ENCODE data around the gene LMAN1L.

- TF ChIP-seq, protein P1, sequence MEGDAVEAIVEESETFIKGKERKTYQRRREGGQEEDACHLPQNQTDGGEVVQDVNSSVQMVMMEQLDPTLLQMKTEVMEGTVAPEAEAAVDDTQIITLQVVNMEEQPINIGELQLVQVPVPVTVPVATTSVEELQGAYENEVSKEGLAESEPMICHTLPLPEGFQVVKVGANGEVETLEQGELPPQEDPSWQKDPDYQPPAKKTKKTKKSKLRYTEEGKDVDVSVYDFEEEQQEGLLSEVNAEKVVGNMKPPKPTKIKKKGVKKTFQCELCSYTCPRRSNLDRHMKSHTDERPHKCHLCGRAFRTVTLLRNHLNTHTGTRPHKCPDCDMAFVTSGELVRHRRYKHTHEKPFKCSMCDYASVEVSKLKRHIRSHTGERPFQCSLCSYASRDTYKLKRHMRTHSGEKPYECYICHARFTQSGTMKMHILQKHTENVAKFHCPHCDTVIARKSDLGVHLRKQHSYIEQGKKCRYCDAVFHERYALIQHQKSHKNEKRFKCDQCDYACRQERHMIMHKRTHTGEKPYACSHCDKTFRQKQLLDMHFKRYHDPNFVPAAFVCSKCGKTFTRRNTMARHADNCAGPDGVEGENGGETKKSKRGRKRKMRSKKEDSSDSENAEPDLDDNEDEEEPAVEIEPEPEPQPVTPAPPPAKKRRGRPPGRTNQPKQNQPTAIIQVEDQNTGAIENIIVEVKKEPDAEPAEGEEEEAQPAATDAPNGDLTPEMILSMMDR (IDR thresholded peaks at IDR 0.05; ENCODE audit: low read depth, low read length, missing input control): no peak
- TF ChIP-seq GABPA (IDR thresholded peaks at IDR 0.05 in 1 of 2, conservative IDR thresholded peaks at IDR 0.05 in 1 of 2) (no peak), ZBTB33 (IDR thresholded peaks at IDR 0.05) (no peak), TAF1 (conservative IDR thresholded peaks at IDR 0.05) (no peak), RAD21 (IDR thresholded peaks at IDR 0.05) (no peak), SP1 (IDR thresholded peaks at IDR 0.05) (no peak), NR2F2 (IDR thresholded peaks at IDR 0.05) (no peak), EGR1 (IDR thresholded peaks at IDR 0.05; ENCODE audit: low read depth in 2 of 2) (no peak), YY1 (IDR thresholded peaks at IDR 0.05) (no peak)
- TF ChIP-seq, protein P2, sequence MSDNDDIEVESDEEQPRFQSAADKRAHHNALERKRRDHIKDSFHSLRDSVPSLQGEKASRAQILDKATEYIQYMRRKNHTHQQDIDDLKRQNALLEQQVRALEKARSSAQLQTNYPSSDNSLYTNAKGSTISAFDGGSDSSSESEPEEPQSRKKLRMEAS (IDR thresholded peaks at IDR 0.05): no peak
- TF ChIP-seq, protein P3, sequence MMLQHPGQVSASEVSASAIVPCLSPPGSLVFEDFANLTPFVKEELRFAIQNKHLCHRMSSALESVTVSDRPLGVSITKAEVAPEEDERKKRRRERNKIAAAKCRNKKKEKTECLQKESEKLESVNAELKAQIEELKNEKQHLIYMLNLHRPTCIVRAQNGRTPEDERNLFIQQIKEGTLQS (IDR thresholded peaks at IDR 0.05): no peak
These were observed 43.1 kb upstream of the LMAN1L start for GRCh38 chr15:74769463-74770025.
